ENCODE measurements around the gene ROPN1B. TPM values are rescaled to one million over a fixed set of nuclear protein-coding genes. Genes with fewer than 3 reads are reported as not detected.

The ROPN1B gene
- polyA plus RNA-seq, 4 donors = 0.24 to 1.2 (median 1.1) TPM; not detected in 1

DNA sequence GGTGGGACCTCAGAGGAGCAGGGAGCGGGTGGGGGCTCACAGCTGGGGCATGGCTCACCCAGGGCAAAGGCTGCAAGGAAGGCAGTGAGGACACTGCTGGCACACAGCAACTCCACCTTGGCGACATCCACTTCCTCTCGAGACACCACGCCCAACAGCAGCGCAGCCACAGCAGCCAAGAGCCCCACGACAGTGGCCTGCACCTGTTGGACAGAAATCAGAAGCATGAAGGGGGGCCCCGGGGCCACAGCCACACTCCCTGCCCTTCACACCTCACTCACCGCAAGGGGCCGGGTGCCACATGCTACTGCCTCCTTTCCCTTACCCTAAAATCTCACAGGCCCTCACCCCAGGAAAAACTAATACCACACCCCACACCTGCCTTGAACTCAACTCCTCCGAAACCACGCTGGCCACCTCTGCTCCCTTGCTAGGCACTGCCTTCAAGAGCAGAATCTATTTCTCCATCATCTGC is 57.3 kb downstream of the ROPN1B start:
- DNase-seq (ENCODE audit: low read depth in 4 of 4, low spot score in 2 of 4) = no peak

DNA sequence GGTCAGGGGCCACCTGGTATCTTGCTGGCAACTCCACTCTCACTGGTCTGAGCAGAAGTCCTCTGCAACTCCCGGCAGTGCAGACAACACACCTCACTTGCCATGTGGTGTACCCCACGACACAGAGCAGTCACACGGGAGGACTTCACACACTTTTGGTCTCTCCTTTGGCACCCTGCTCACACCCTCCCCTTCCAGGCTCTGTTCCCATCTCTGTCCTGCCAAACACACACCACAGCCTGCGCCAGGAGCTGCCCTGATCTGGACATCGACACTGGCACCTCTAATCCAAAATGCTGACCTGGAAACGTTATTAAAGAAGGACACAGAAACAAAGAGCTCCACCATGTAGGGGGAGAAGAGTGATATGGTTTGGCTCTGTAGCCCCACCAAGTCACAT is 57.8 kb downstream of the ROPN1B start:
- no peak for DNase-seq (ENCODE audit: low read depth in 4 of 4, low spot score in 2 of 4)

DNA sequence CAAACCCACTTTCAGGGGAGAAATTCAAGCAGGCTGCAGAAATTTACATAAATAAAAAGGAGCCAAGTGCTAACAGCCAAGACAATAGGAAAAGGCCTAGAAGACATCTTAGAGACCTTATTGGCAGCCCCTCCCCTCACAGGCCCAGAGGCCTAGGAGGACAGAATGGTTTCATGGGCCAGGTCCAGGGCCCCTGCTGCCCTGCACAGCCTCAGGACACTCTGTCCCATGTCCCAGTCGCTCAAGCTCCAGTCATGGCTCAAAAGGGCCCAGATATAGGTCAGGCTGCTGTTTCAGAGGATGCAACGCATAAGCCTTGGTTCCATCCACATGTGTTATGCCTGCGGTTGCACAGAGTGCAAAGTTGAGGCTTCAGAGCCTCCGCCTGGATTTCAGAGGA is 59.1 kb downstream of the ROPN1B start:
- DNase-seq (ENCODE audit: low read depth in 4 of 4, low spot score in 2 of 4) = no peak

DNA sequence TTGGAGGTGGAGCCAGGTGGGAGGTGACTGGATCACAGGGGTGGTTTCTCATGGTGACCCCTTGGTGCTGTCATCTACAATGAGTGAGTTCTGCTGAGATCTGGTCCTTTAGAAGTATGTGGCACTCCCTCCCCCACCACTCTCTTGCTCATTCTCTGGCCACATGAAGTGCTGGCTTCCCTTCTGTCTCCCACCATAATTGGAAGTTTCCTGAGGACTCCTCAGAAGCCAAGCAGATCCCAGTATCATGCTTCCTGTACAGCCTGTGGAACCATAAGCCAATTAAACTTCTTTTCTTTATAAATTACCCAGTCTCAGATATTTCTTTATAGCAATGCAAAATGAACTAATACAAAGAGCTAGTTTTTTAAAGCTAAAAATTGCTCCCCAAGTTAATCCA is 60.3 kb downstream of the ROPN1B start:
- no peak for DNase-seq (ENCODE audit: low read depth in 4 of 4, low spot score in 2 of 4)

DNA sequence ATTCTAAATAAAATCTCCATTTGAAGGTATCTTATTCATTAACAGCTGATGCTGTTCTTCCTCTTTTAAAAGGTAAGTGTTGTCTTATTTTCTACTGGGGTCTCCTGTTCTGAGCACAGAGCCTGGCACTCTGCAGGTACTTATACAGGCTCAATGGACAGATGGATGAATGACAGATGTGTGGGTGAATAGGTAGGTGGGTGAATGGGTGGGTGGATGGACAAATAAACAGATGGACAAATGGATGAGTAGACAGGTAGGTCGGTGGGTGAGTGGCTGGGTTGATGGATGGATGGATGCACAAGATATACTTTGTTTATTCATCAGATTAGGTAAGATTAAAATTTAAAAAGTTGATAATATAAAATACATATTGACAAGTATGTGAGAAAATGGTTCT is 61.5 kb downstream of the ROPN1B start:
- DNase-seq (ENCODE audit: low read depth in 4 of 4, low spot score in 2 of 4) = no peak

DNA sequence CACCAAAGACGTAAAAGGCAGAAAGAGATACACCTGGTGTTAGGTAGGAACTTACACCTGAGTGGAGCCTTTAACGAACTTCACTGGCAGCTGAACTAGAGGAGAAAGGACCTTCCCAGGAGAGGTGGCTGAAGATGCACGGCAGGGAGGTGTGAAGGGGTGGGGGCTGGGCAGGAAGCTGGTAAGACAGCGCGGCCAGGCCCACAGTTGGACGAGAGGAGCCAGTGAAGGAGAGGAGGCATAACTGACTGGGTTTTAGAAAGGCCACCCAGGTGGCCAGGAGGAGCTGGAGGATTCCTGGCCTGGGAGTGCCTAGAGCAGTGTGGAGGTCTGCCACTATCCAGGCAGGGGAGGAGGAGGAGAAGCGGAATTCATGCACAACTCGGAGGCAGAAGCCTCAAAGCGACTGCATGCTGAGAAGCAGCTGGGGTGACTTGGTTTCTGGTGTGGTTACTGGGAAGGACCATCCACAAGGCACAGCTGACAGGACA is 63.0 kb downstream of the ROPN1B start:
- no peak for DNase-seq (ENCODE audit: low read depth in 4 of 4, low spot score in 2 of 4)

Other genes starting within 250 kb of the ROPN1B start
- 10 to 100 TPM; 64.6 to 95.5 (median 79.9) TPM for gene SLC41A3, start 114.9 kb downstream of the ROPN1B start, polyA plus RNA-seq (ENCODE audit: insufficient read length in 4 of 4)
- gene ALDH1L1, start 211.4 kb downstream of the ROPN1B start, polyA plus RNA-seq (ENCODE audit: insufficient read length in 4 of 4) = 10 to 100 TPM; 33.1 to 49.0 (median 42.8) TPM

Measured in left renal cortex interstitium (tissue), 4 donors.